K562 (cell line): ENCODE results near the gene ARHGEF16. TPM values are rescaled to one million over a fixed set of nuclear protein-coding genes. Genes with fewer than 3 reads are reported as not detected.

Experiments used
- ATAC-seq: fragments of 200-7000 bp; cut with Tn5 transposase; 3 replicates; pipeline ENCODE4 v1.9.1; 2020; ENCODE audit warnings: moderate library complexity
- BruUV-seq: library from RNA; stranded (reverse); fragments of 400-500 nt; replicated peaks from 2 replicates; lab custom pipeline; 2021; lab: Mats Ljungman, UMichigan
- CTCF ChIA-PET: fragments of 300-600 bp; formaldehyde crosslinking; extraction: SDS; loops from one replicate; lab custom pipeline; 2021; ENCODE audit warnings: low intra/inter-chr PET ratio; lab: Yijun Ruan, JAX
- POLR2A ChIA-PET: fragments of 300-600, 350-650 bp; sonication (Branson Sonifier 250); formaldehyde crosslinking; extraction: SDS; loops from one replicate; lab custom pipeline; 2021; ENCODE audit warnings: antibody characterized with exemption, inconsistent platforms; lab: Yijun Ruan, JAX
- DNase-seq, 4 experiments: peaks; one replicate each; pipeline versions ENCODE4 v3.0.0 to v3.0.0-alpha.2; 2011 to 2018; ENCODE audit warnings: low spot score in 3 of 4, mixed read lengths in 3 of 4; ENCODE audit errors: extremely low read depth in 1 of 4
- FAIRE-seq: peaks from 2 replicates; lab custom pipeline; 2011; peaks lifted over from hg19 to GRCh38; lab: Jason Lieb, UNC
- H2AFZ ChIP-seq: 2 replicates; pipeline ENCODE4 v1.6.0; 2011; ENCODE audit warnings: low read depth, low read length, control low read depth, inconsistent platforms
- H3K27ac ChIP-seq: fragments of 200-600 bp; 3 replicates; pipeline ENCODE4 v1.8.0; 2011; ENCODE audit warnings: low read depth, mild to moderate bottlenecking, control low read depth, inconsistent platforms, low read length, moderate library complexity, mixed read lengths; ENCODE audit errors: extremely low read depth
- H3K27me3 ChIP-seq, 2 experiments: fragments of 300-600 bp in 1 of 2; 2 replicates in 1 of 2; 3 replicates in 1 of 2; pipeline versions ENCODE4 v1.6.0 to v1.8.0; 2011; ENCODE audit warnings: inconsistent platforms in 2 of 2, low read length in 2 of 2, mild to moderate bottlenecking in 1 of 2, mixed read lengths in 1 of 2, moderate library complexity in 1 of 2; ENCODE audit not compliant: control insufficient read depth in 2 of 2, insufficient read depth in 2 of 2
- H3K36me3 ChIP-seq: fragments of 300-600 bp; 3 replicates; pipeline ENCODE4 v1.8.0; 2011; ENCODE audit warnings: mild to moderate bottlenecking, low read length, inconsistent platforms; ENCODE audit not compliant: control insufficient read depth, insufficient read depth
- H3K4me1 ChIP-seq, 2 experiments: fragments of 200-600 bp in 1 of 2; replicated peaks in 1 of 2; 2 replicates in 1 of 2; 3 replicates in 1 of 2; pipeline versions ENCODE4 v1.5.1 to v1.8.0; 2011; ENCODE audit warnings: inconsistent platforms in 2 of 2, low read length in 2 of 2, mild to moderate bottlenecking in 1 of 2, mixed read lengths in 1 of 2, moderate library complexity in 1 of 2; ENCODE audit not compliant: control insufficient read depth in 2 of 2, insufficient read depth in 2 of 2
- H3K4me2 ChIP-seq: 2 replicates; pipeline ENCODE4 v1.6.1; 2011; ENCODE audit warnings: low read length, control low read depth, inconsistent platforms, mixed read lengths; ENCODE audit not compliant: insufficient read depth
- H3K4me3 ChIP-seq: fragments of 200-600 bp; sonication (generic), shearing (Covaris generic); 2 replicates; pipeline ENCODE4 v1.5.1; 2016; ENCODE audit warnings: control low read depth, inconsistent platforms
- H3K79me2 ChIP-seq: fragments of 200-600 bp; 3 replicates; pipeline ENCODE4 v1.8.0; 2011; ENCODE audit warnings: low read length, inconsistent platforms; ENCODE audit not compliant: control insufficient read depth, insufficient read depth
- H3K9ac ChIP-seq, 2 experiments: 2 replicates each; pipeline versions ENCODE4 v1.6.0 to v1.6.1; 2011; ENCODE audit warnings: low read depth in 2 of 2, low read length in 2 of 2, control low read depth in 1 of 2, inconsistent platforms in 1 of 2, mild to moderate bottlenecking in 1 of 2, mixed read lengths in 1 of 2; ENCODE audit not compliant: insufficient read depth in 1 of 2
- H3K9me1 ChIP-seq: one replicate; pipeline ENCODE4 v1.6.0; 2011; ENCODE audit warnings: inconsistent platforms, mild to moderate bottlenecking, low read length, moderate library complexity; ENCODE audit not compliant: control insufficient read depth, insufficient read depth
- H3K9me3 ChIP-seq: replicated peaks from 2 replicates; pipeline ENCODE4 v1.5.1; 2011; ENCODE audit warnings: low read depth, low read length, inconsistent platforms; ENCODE audit not compliant: control insufficient read depth, insufficient read depth
- H4K20me1 ChIP-seq: replicated peaks from 2 replicates; pipeline ENCODE4 v1.6.1; 2011; ENCODE audit warnings: low read length, inconsistent platforms, mixed read lengths; ENCODE audit not compliant: control insufficient read depth, insufficient read depth
- CC2D1A ChIP-seq: fragments of 450-650 bp; IDR thresholded peaks from 2 replicates; pipeline ENCODE4 v1.6.1; 2017; ENCODE audit warnings: mild to moderate bottlenecking
- CREB1 ChIP-seq, 2 experiments: sonication (generic) in 1 of 2; formaldehyde crosslinking in 1 of 2; IDR thresholded peaks; 2 replicates each; pipeline versions ENCODE4 v1.6.1 to v1.8.0; 2012 to 2022; ENCODE audit warnings: inconsistent platforms in 1 of 2, mild to moderate bottlenecking in 1 of 2, missing genetic modification reagents in 1 of 2, moderate library complexity in 1 of 2
- CSDE1 ChIP-seq, 2 experiments: fragments of 450-650 bp; IDR thresholded peaks; 2 replicates each; pipeline ENCODE4 v1.6.1; 2016; ENCODE audit warnings: mild to moderate bottlenecking in 1 of 2
- FOXK2 ChIP-seq, 2 experiments: fragments of 450-650 bp; IDR thresholded peaks in 1 of 2; conservative IDR thresholded peaks in 1 of 2; 2 replicates each; pipeline ENCODE4 v1.6.1; 2016; ENCODE audit warnings: low read depth in 2 of 2, mild to moderate bottlenecking in 1 of 2
- HCFC1 ChIP-seq: IDR thresholded peaks from 2 replicates; pipeline ENCODE4 v1.6.1; 2012; ENCODE audit warnings: low read depth, low read length, improper control_type of control experiment
- HDAC6 ChIP-seq: IDR thresholded peaks from 2 replicates; pipeline ENCODE4 v1.6.1; 2012; ENCODE audit warnings: low read depth, mild to moderate bottlenecking, control low read depth, inconsistent platforms, low read length, moderate library complexity
- MEF2A ChIP-seq: IDR thresholded peaks from 2 replicates; pipeline ENCODE4 v1.6.1; 2011; ENCODE audit warnings: low read depth, mild to moderate bottlenecking, low read length, moderate library complexity; ENCODE audit not compliant: control insufficient read depth
- PCBP1 ChIP-seq: fragments of 200-400 bp; formaldehyde crosslinking; IDR thresholded peaks from 2 replicates; pipeline ENCODE4 v1.6.1; 2018; ENCODE audit warnings: mild to moderate bottlenecking, low read depth, low read length; ENCODE audit not compliant: poor library complexity, severe bottlenecking
- RBM22 ChIP-seq: fragments of 200-400 bp; formaldehyde crosslinking; IDR thresholded peaks from 2 replicates; pipeline ENCODE4 v1.6.1; 2018; ENCODE audit warnings: low read length, low read depth; ENCODE audit not compliant: poor library complexity, severe bottlenecking
- TFAP4 ChIP-seq: sonication (generic); formaldehyde crosslinking; IDR thresholded peaks from 2 replicates; pipeline ENCODE4 v1.8.0; 2022; ENCODE audit warnings: missing genetic modification reagents, mild to moderate bottlenecking, moderate library complexity, borderline replicate concordance
- ZKSCAN1 ChIP-seq: fragments of 150-350 bp; IDR thresholded peaks from 2 replicates; pipeline ENCODE4 v1.6.1; 2016; ENCODE audit warnings: low read depth, low read length
- ZNF140 ChIP-seq: fragments of 250-450 bp; sonication (Bioruptor Pico); IDR thresholded peaks from 2 replicates; pipeline ENCODE4 v1.8.0; 2021; ENCODE audit warnings: moderate library complexity, mild to moderate bottlenecking, inconsistent platforms
- ZNF431 ChIP-seq: sonication (generic); formaldehyde crosslinking; IDR thresholded peaks from 2 replicates; pipeline ENCODE4 v1.8.0; 2022; ENCODE audit warnings: mild to moderate bottlenecking, missing genetic modification reagents
- WGBS: fragments of 100-300 bp; shearing (Covaris generic); methylation state at CpG from one replicate; pipeline ENCODE4 v1.1.6; 2016; ENCODE audit warnings: low coverage, mixed read lengths; ENCODE audit not compliant: insufficient coverage; ENCODE audit errors: missing lambda C conversion rate; 5-methylcytosine and 5-hydroxymethylcytosine counted together
- in situ Hi-C: fragments of 300-500 bp; cut with MboI; formaldehyde crosslinking; loops from 4 replicates; pipeline ENCODE4 v1.15.0; 2018; ENCODE audit warnings: inconsistent platforms, mixed read lengths
- intact Hi-C: fragments of 100-400 bp; cut with micrococcal nuclease; formaldehyde crosslinking; loops from 2 replicates; pipeline ENCODE4 v1.14.2; 2022
- polyA plus RNA-seq, 8 experiments: library from polyadenylated mRNA; depleted of rRNA in 4 of 8; stranded (reverse) in 5 of 8; unstranded in 3 of 8; fragments of >200 nt; fragmentation: Nextera tagmentation in 2 of 8; fragmentation: Illumina TruSeq in 1 of 8; extraction: Ambion mirVana in 2 of 8; extraction: Trizol in 1 of 8; gene quantifications; 2 replicates each; pipeline versions ENCODE4 v1.2.1 to v1.2.3, GENCODE V29; 2011 to 2014; ENCODE audit warnings: inconsistent platforms in 1 of 8, missing spikeins in 1 of 8
- total RNA-seq, 7 experiments: library from RNA; depleted of rRNA in 6 of 7; stranded (reverse); fragments of >200 nt in 6 of 7; fragmentation: Illumina TruSeq in 2 of 7; extraction: Trizol in 2 of 7; gene quantifications; 2 replicates each; pipeline versions ENCODE4 v1.2.1 to v1.2.3, GENCODE V29; 2011 to 2021; ENCODE audit warnings: low replicate concordance in 1 of 7

ARHGEF16 gene
- total and polyA plus RNA-seq, 9 of the 15 experiments (the other 6 are each of a cell fraction or from before 2014, with no cell fraction given) = 0.15 to 1.2 (median 0.49) TPM; not detected in 2

- Histone ChIP-seq H3K4me3 (no peak overlapping the region), H3K27ac (no peak overlapping the region), H4K20me1 (peaks cover 20% of the 10 kb centered on the region; the same call in 1 of the 2 replicates), H3K4me2 (no peak overlapping the region), H3K9me3 (no peaks in the 10 kb centered on the region), H2AFZ (no peak overlapping the region), H3K36me3 (no peaks in the 10 kb centered on the region), H3K4me1 (peaks cover 0 to 54% of the 10 kb centered on the region in 2 experiments; a peak in 3 of 5 replicates), H3K27me3 (peaks cover 3 to 36% of the 10 kb centered on the region in 2 experiments; a peak in 4 of 5 replicates), H3K9ac (no peak overlapping the region), H3K79me2 (no peaks in the 10 kb centered on the region), H3K9me1 (no peaks in the 10 kb centered on the region)
- 2% methylated on average over 6 of the region's 16 CpGs for WGBS
- ATAC-seq (no peak), FAIRE-seq (no peak), DNase-seq (no peak)
- ChIA-PET CTCF (no interaction called here), POLR2A (no interaction called here)
- in situ Hi-C loops = no loop called here
- intact Hi-C loops = no loop called here
- BruUV-seq = no TSS peak
- no peak for TF ChIP-seq CC2D1A
- no peak for TF ChIP-seq HCFC1
- TF ChIP-seq CSDE1 (IDR thresholded peaks at IDR 0.05) = no peak
- TF ChIP-seq CREB1 (IDR thresholded peaks at IDR 0.05) = no peak
- no peak for TF ChIP-seq CREB1 (CRISPR knock-in tag; IDR thresholded peaks at IDR 0.05)
These were observed 22.2 kb downstream of the ARHGEF16 start for GRCh38 chr1:3476666-3477065.

- POLR2A ChIA-PET = interaction anchor here (0.6 kb wide), 1 partner anchor 443 kb away, joined by 3 read pairs; no protein-coding TSS in a partner anchor
- ATAC-seq (peak; percentile 20), DNase-seq (peak in 2 of 4 experiments; percentile 43 to 52), FAIRE-seq (no peak)
- H3K4me1 ChIP-seq = peaks cover 0 to 54% of the 10 kb centered on the region in 2 experiments; a peak in 2 of 5 replicates
- H3K27ac ChIP-seq = no peak overlapping the region
- H2AFZ ChIP-seq = no peak overlapping the region
- peaks cover 3 to 31% of the 10 kb centered on the region in 2 experiments; a peak in 4 of 5 replicates for H3K27me3 ChIP-seq
- peaks cover 21% of the 10 kb centered on the region for H4K20me1 ChIP-seq
- H3K4me3 ChIP-seq = no peak overlapping the region
- H3K36me3 ChIP-seq = no peaks in the 10 kb centered on the region
- 9% methylated on average over 25 of the region's 28 CpGs for WGBS
- CTCF ChIA-PET = no interaction called here
- H3K79me2 ChIP-seq = no peaks in the 10 kb centered on the region
- no peak overlapping the region for H3K9ac ChIP-seq
- H3K9me3 ChIP-seq = no peaks in the 10 kb centered on the region
- intact Hi-C loops (no loop called here), in situ Hi-C loops (no loop called here)
- no peaks in the 10 kb centered on the region for H3K9me1 ChIP-seq
- BruUV-seq = no TSS peak
- no peak overlapping the region for H3K4me2 ChIP-seq
- no peak for TF ChIP-seq MEF2A
- no peak for TF ChIP-seq ZNF431 (CRISPR knock-in tag)
- TF ChIP-seq FOXK2 (conservative IDR thresholded peaks at IDR 0.05 in 1 of 2, IDR thresholded peaks at IDR 0.05 in 1 of 2; ENCODE audit: low read depth in 2 of 2) = no peak
- TF ChIP-seq ZNF140 = no peak
- 0 out of 2 replicates have a peak, but pooled peaks have one; percentile 7 for TF ChIP-seq TFAP4 (CRISPR knock-in tag)
- no peak for TF ChIP-seq ZKSCAN1
- TF ChIP-seq PCBP1 = peak; percentile 13
- TF ChIP-seq HDAC6 = no peak
- no peak for TF ChIP-seq RBM22
These were observed 23.0 kb downstream of the ARHGEF16 start for GRCh38 chr1:3477241-3477995.
